Measurements from ENCODE around the gene LMLN.
"Not testable (repeated sequence)": the region's sequence is repeated elsewhere in the genome, so short reads cannot be mapped to it uniquely, and the experiment has no call there.

GRCh38 chr3:198053462-198053861, 93.4 kb downstream of the LMLN start:
- not testable (repeated sequence) for TF ChIP-seq EZH2phosphoT487 (IDR thresholded peaks at IDR 0.05; ENCODE audit: insufficient read depth, low read depth); EZH2 (IDR thresholded peaks at IDR 0.05; ENCODE audit: insufficient read depth, poor library complexity, severe bottlenecking)
